GM12878 (cell line): ENCODE measurements around the gene HPSE2.

Experiments used
- LARP7 ChIP-seq: fragments of 450-650 bp; IDR thresholded peaks from 2 replicates; pipeline ENCODE4 v1.6.1; 2017; ENCODE audit warnings: mild to moderate bottlenecking
- POLR2AphosphoS5 ChIP-seq: IDR thresholded peaks from 2 replicates; pipeline ENCODE4 v1.6.1; 2011; ENCODE audit warnings: mild to moderate bottlenecking, low read length, inconsistent platforms

- TF ChIP-seq POLR2AphosphoS5, result no peak
- no peak for TF ChIP-seq LARP7
Measured at GRCh38 chr10:98666276-98666675, 569.4 kb downstream of the HPSE2 start.
